Measurements from ENCODE around the gene NSFL1C.

Gene NSFL1C

DNA sequence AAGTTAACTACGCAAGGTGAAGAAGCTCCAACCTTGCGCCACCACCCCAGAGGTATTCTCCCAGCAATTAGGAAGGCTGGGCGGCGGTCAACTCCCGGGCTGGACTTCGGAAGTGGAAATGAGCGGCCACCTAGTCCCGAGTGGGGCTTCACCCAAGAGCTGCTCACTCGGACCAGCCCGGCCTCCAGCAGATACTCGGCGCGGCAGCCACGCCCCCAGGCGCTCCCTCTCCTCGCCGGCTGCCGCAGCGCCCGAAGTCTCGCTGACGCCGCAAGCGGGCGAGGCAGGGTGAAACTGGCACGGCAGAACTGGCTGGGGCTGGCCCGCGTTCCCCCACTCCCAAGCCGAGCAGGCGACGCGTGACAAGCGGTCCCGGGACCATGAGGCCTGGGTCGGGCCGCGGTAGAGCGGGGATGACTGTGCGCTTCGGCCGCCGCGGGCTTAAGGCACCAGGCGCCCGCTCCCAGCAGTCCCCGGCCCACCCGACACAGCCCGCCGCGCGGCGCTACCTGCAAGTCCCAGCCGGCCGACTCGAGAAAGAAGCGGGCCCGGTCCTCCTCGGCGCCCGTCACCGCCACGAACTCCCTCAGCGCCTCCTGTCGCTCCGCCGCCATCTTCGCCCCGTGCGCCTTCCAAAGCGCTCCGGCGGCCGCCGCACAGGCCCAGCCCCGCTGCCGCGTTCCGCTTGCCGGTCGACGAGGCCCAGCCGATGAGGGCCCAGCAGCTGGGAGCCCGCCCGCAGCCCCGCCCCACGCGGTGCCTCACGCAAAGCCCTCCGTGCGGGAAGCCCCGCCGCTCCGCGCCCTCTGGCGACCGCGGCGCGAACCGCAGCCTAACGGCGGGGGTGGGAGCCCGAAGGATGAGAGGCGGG, at the start of gene NSFL1C:
NSFL1C (minus strand) TSS at position 639 of the 871 bp plus-strand sequence; CDS start at position 614, 25 bp downstream.
- TF ChIP-seq CTCF (IDR thresholded peaks at IDR 0.05) (peak; percentile 98), ZFX (IDR thresholded peaks at IDR 0.05; ENCODE audit: borderline replicate concordance) (no peak)
- H3K27ac ChIP-seq = peak within 1 kb of the TSS; percentile 70

DNA sequence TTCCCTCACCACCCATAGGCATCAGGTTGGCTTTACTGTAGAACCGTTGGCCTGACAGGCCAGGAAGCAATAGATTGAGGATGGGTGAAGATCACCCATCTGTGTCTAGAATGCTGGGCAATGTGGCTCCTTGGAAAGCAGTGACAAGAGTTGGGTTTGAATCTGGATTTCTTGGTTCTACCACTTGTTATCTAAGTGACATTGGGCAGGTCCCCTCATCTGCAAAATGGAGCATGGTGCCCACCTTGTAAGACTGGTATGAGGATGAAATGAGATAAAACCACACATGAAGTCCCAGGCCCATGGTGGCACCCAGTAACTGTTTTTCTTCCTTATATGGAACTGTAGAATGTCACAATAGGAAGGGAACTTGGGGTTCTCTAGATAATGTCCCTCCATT, 47.2 kb upstream of the NSFL1C start:
- no peak overlapping the region for H3K27ac ChIP-seq
- TF ChIP-seq ZFX (IDR thresholded peaks at IDR 0.05; ENCODE audit: borderline replicate concordance) = no peak
- TF ChIP-seq CTCF (IDR thresholded peaks at IDR 0.05) = no peak

DNA sequence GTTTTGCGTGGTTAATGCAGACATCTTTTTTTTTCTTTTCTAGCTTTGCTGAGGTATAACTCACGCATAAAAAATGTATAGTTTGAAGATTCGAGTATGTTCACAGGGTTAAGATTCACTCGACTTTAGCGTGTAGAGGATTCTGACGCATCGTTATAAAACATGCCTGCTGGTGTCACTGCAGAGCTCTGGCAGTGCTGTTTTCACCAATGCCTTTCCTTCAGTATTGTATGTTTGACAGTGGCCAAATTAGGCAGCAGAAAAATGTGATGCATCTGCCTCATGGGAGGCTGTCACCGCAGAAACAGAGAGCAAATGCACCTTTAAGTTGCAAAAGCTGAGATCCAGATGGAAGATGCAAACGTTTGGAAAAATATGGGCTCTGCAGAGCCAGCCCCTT, 42.6 kb upstream of the NSFL1C start:
- H3K27ac ChIP-seq = no peak overlapping the region
- TF ChIP-seq ZFX (IDR thresholded peaks at IDR 0.05; ENCODE audit: borderline replicate concordance) = no peak
- peak; percentile 67 for TF ChIP-seq CTCF (IDR thresholded peaks at IDR 0.05)

- TF ChIP-seq CTCF (IDR thresholded peaks at IDR 0.05) (no peak), ZFX (IDR thresholded peaks at IDR 0.05; ENCODE audit: borderline replicate concordance) (no peak)
- H3K27ac ChIP-seq = no peak overlapping the region
Measured at GRCh38 chr20:1508574-1508973, 41.9 kb upstream of the NSFL1C start.

GRCh38 chr20:1507276-1507675, 40.6 kb upstream of the NSFL1C start:
- H3K27ac ChIP-seq = no peak overlapping the region

DNA sequence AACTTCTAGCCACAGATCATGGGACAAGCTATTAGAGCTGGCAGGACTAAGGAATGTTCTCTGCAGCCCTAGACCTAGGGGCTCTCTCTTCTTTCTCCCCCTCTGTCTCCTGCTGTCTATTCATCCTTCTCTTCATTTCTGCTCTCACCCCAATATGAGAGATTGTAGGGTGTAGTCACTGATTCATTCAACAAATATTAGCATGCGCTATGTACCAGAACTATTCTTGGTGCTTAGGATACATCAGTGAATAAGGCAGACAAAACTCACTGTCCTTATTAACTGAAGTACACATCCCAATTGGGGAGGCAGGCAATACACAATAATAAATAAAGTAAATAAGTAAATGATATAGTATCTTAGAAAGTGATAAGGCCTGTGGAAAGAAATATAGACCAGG, 39.2 kb upstream of the NSFL1C start:
- TF ChIP-seq ZFX (IDR thresholded peaks at IDR 0.05; ENCODE audit: borderline replicate concordance) (no peak), CTCF (IDR thresholded peaks at IDR 0.05) (no peak)
- H3K27ac ChIP-seq = no peak overlapping the region

More at GRCh38 chr20:1507276-1507675, 40.6 kb upstream of the NSFL1C start:
- TF ChIP-seq CTCF (IDR thresholded peaks at IDR 0.05) = no peak
- TF ChIP-seq ZFX (IDR thresholded peaks at IDR 0.05; ENCODE audit: borderline replicate concordance) = no peak

DNA sequence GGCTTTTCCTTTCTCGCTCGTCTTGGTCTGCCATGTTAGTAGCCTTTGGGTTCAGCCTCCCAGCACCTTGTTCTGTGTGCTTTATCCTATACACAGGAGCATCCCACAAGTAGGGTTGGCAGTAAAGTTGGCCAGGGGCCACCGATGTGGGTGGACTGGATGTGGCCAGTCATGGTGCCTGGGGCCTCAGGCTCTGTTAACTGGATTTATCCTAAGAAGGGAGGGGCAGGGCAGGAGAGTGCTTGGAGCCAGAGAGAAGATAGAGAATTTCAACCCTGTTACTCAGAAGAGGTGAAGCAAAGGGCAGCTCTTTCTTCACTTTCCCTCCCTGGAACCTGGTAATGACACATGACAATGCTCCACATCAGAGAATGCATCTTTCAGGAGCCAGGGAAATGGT, 38.7 kb upstream of the NSFL1C start:
- H3K27ac ChIP-seq = no peak overlapping the region
- TF ChIP-seq CTCF (IDR thresholded peaks at IDR 0.05) (no peak), ZFX (IDR thresholded peaks at IDR 0.05; ENCODE audit: borderline replicate concordance) (no peak)
